HEK293T (cell line): Measurements from ENCODE around the gene ADCY2.

Experiments
- BHLHE40 ChIP-seq: fragments of 450-650 bp; IDR thresholded peaks from 2 replicates; pipeline ENCODE4 v1.6.1; 2016; ENCODE audit warnings: mild to moderate bottlenecking, moderate library complexity, borderline replicate concordance
- FOXA1 ChIP-seq: fragments of 450-650 bp; IDR thresholded peaks from 2 replicates; pipeline ENCODE4 v1.6.1; 2016; ENCODE audit warnings: mild to moderate bottlenecking
- FOXM1 ChIP-seq: fragments of 450-650 bp; IDR thresholded peaks from 2 replicates; pipeline ENCODE4 v1.6.1; 2017; ENCODE audit warnings: mild to moderate bottlenecking, borderline replicate concordance
- HDGF ChIP-seq: fragments of 450-650 bp; IDR thresholded peaks from 2 replicates; pipeline ENCODE4 v1.6.1; 2017; ENCODE audit warnings: antibody characterized with exemption, borderline replicate concordance
- L3MBTL2 ChIP-seq: fragments of 450-650 bp; conservative IDR thresholded peaks from 2 replicates; pipeline ENCODE4 v1.6.1; 2016; ENCODE audit warnings: mild to moderate bottlenecking
- NFRKB ChIP-seq: fragments of 450-650 bp; IDR thresholded peaks from 2 replicates; pipeline ENCODE4 v1.6.1; 2016; ENCODE audit warnings: mild to moderate bottlenecking, moderate library complexity
- SP1 ChIP-seq: fragments of 450-650 bp; IDR thresholded peaks from 2 replicates; pipeline ENCODE4 v1.6.1; 2017
- SUZ12 ChIP-seq: fragments of 450-650 bp; IDR thresholded peaks from 2 replicates; pipeline ENCODE4 v1.6.1; 2016; ENCODE audit warnings: mild to moderate bottlenecking
- TARDBP ChIP-seq: fragments of 450-650 bp; IDR thresholded peaks from 2 replicates; pipeline ENCODE4 v1.6.1; 2016
- TF ChIP-seq, protein P1 (sequence below): fragments of 450-650 bp; IDR thresholded peaks from 2 replicates; pipeline ENCODE4 v1.6.1; 2016

DNA sequence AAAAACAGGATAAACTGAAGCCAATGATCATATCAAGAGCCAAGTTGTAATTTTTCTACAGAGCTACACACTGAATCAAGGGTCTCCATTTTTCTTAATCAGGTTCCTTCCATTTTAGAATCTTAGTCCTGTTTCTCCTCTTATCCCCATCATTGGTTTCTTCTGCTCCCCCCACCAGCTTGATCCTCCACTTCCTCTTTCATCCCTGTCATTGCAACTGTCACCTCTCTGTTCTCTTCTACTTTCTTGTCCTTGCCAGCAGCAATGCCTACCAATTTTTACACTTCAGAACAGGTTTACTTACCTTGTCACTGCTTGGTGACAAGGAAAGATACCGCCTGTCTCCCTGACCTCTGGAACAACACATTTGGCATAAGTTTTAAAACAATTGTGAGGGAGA, 357.7 kb downstream of the ADCY2 start:
- TF ChIP-seq FOXA1, result no peak
- TF ChIP-seq SP1, result no peak
- TF ChIP-seq HDGF, result no peak
- TF ChIP-seq BHLHE40, result no peak
- no peak for TF ChIP-seq TARDBP
- no peak for TF ChIP-seq L3MBTL2
- no peak for TF ChIP-seq SUZ12
- TF ChIP-seq, protein P1, sequence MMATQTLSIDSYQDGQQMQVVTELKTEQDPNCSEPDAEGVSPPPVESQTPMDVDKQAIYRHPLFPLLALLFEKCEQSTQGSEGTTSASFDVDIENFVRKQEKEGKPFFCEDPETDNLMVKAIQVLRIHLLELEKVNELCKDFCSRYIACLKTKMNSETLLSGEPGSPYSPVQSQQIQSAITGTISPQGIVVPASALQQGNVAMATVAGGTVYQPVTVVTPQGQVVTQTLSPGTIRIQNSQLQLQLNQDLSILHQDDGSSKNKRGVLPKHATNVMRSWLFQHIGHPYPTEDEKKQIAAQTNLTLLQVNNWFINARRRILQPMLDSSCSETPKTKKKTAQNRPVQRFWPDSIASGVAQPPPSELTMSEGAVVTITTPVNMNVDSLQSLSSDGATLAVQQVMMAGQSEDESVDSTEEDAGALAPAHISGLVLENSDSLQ, result no peak
- TF ChIP-seq NFRKB, result no peak
- TF ChIP-seq FOXM1, result no peak
